ENCODE results near the gene CCDC134. TPM values are rescaled to one million over a fixed set of nuclear protein-coding genes. Genes with fewer than 3 reads are reported as not detected.

Gene CCDC134
- total and polyA plus RNA-seq, 9 of the 15 experiments (the other 6 are each of a cell fraction or from before 2014, with no cell fraction given), result 0.56 to 11.9 (median 5.3) TPM

- TF ChIP-seq HINFP (tag; conservative IDR thresholded peaks at IDR 0.05; ENCODE audit: low read depth), result no peak
- TF ChIP-seq BHLHE40 (IDR thresholded peaks at IDR 0.05; ENCODE audit: low read length), result no peak
- TF ChIP-seq RBFOX2 (IDR thresholded peaks at IDR 0.05; ENCODE audit: low read depth, low read length), result 0 out of 2 replicates have a peak, but pooled peaks have one; percentile 19
- TF ChIP-seq SMARCC2 (IDR thresholded peaks at IDR 0.05; ENCODE audit: low read depth), result no peak
- no peak for TF ChIP-seq ZNF197 (CRISPR knock-in tag; IDR thresholded peaks at IDR 0.05; ENCODE audit: low read depth)
- TF ChIP-seq CHD4 (IDR thresholded peaks at IDR 0.05; ENCODE audit: insufficient read depth, insufficient replicate concordance, low read depth, low read length, poor library complexity, severe bottlenecking), result no peak
- no peak for TF ChIP-seq PPARD (CRISPR knock-in tag; IDR thresholded peaks at IDR 0.05)
- no peak for TF ChIP-seq ZNF449 (CRISPR knock-in tag; IDR thresholded peaks at IDR 0.05)
- no peak for TF ChIP-seq ATF2 (CRISPR knock-in tag; IDR thresholded peaks at IDR 0.05)
- no peak for TF ChIP-seq ZBTB40 (IDR thresholded peaks at IDR 0.05)
- TF ChIP-seq ZBTB40 (CRISPR knock-in tag; IDR thresholded peaks at IDR 0.05), result no peak
- TF ChIP-seq TBP (optimal IDR thresholded peaks at IDR 0.05; ENCODE audit: low read depth, low read length), result no peak
Measured at GRCh38 chr22:41780746-41781505, 19.6 kb upstream of the CCDC134 start (continued).

All from K562 (cell line).